Measurements from ENCODE around the gene KANSL1L.

DNA sequence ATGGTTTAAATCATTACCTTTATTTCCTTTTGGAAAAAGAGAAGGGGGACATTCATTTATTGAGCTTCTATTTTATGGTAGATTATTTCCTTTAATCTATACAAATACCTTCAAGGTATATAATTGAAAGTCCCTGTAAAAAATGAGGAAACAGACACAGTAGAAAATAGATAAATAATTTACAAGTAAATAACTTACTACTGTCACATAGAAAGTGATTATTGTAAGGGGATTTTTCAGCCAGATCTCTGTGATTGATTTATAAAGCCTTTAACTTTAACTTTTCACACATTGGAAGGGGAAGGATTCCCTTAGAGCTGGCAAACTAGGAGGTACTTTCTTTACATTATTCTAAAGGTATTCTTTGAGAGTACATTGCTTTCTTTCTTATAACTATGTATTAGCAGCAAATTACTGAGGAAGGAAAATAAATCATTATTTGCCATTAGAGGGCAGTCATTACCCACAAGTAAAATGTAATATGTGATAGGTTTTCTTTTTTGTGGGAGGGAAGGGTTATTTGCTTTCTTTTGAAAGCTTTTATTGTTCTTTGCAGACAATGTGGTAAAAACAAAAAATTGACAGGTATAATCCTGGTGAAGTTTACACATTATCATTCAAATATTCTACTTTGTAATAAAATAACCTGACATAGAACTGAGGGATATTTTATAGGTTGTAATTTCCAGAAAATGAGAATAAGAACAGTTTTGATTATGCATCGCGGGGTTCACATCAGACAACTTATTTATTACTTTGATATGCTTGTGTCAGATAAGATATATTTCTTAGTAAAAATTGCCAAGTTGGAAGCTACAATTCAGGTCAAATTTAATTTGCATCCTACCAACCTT, 193.6 kb downstream of the KANSL1L start:
- TF ChIP-seq POLR2A (IDR thresholded peaks at IDR 0.05; ENCODE audit: low read depth) (no peak), CTCF (IDR thresholded peaks at IDR 0.05) (peak; percentile 56 to 66 (median 65))
